GM12878 (cell line): ENCODE results near the gene RBM15. TPM values are rescaled to one million over a fixed set of nuclear protein-coding genes. Genes with fewer than 3 reads are reported as not detected.

Experiments
- ATAC-seq: fragments of 200-7000 bp; cut with Tn5 transposase; 3 replicates; pipeline ENCODE4 v1.9.1; 2020; ENCODE audit warnings: mild to moderate bottlenecking, moderate library complexity
- BruUV-seq: library from RNA; stranded (reverse); fragments of 400-500 nt; replicated peaks from 2 replicates; lab custom pipeline; 2021; lab: Mats Ljungman, UMichigan
- CTCF ChIA-PET: fragments of 300-600 bp; sonication (Branson Sonifier 250); formaldehyde crosslinking; extraction: SDS; loops from one replicate; lab custom pipeline; 2021; ENCODE audit warnings: inconsistent platforms; lab: Yijun Ruan, JAX
- POLR2A ChIA-PET: fragments of 350-600 bp; formaldehyde crosslinking; extraction: SDS; loops from one replicate; lab custom pipeline; 2021; ENCODE audit warnings: inconsistent platforms; lab: Charles Lee
- RAD21 ChIA-PET: fragments of 300-600 bp; sonication (Branson Sonifier 250); formaldehyde crosslinking; loops from one replicate; lab custom pipeline; 2023; ENCODE audit warnings: antibody characterized with exemption; ENCODE audit not compliant: unreplicated experiment; lab: Charles Lee
- SMC1A ChIA-PET: fragments of 300-600 bp; sonication (Branson Sonifier 250); formaldehyde crosslinking; loops from one replicate; lab custom pipeline; 2023; ENCODE audit not compliant: unreplicated experiment, uncharacterized antibody; lab: Charles Lee
- DNase-seq: peaks from one replicate; pipeline ENCODE4 v3.0.0-alpha.2; 2011; ENCODE audit warnings: low read depth, low spot score
- FAIRE-seq: peaks from 3 replicates; lab custom pipeline; 2011; peaks lifted over from hg19 to GRCh38; lab: Jason Lieb, UNC
- H2AFZ ChIP-seq: 2 replicates; pipeline ENCODE4 v1.6.0; 2011; ENCODE audit warnings: low read depth, low read length, control low read depth; ENCODE audit not compliant: control insufficient read depth
- H3K27ac ChIP-seq: 2 replicates; pipeline ENCODE4 v1.5.1; 2011; ENCODE audit warnings: control low read depth; ENCODE audit not compliant: control insufficient read depth, insufficient read depth
- H3K27me3 ChIP-seq, 2 experiments: replicated peaks in 1 of 2; 2 replicates each; pipeline versions ENCODE4 v1.6.0 to v1.6.1; 2011; ENCODE audit warnings: low read length in 1 of 2; ENCODE audit not compliant: control insufficient read depth in 2 of 2, insufficient read depth in 2 of 2
- H3K36me3 ChIP-seq, 2 experiments: 2 replicates each; pipeline ENCODE4 v1.5.1; 2011; ENCODE audit warnings: low read length in 1 of 2; ENCODE audit not compliant: control insufficient read depth in 2 of 2, insufficient read depth in 2 of 2
- H3K4me1 ChIP-seq: 2 replicates; pipeline ENCODE4 v1.6.1; 2011; ENCODE audit warnings: mild to moderate bottlenecking, low read length, moderate library complexity, mixed read lengths; ENCODE audit not compliant: control insufficient read depth, insufficient read depth
- H3K4me2 ChIP-seq: 2 replicates; pipeline ENCODE4 v1.6.0; 2011; ENCODE audit warnings: control low read depth; ENCODE audit not compliant: control insufficient read depth, insufficient read depth
- H3K4me3 ChIP-seq: fragments of 200-600 bp; sonication (generic); 2 replicates; pipeline ENCODE4 v1.5.1; 2016
- H3K79me2 ChIP-seq: 2 replicates; pipeline ENCODE4 v1.6.0; 2011; ENCODE audit warnings: low read length; ENCODE audit not compliant: control insufficient read depth, insufficient read depth
- H3K9ac ChIP-seq: 2 replicates; pipeline ENCODE4 v1.8.0; 2011; ENCODE audit warnings: low read length, control low read depth, mixed read lengths; ENCODE audit not compliant: control insufficient read depth, insufficient read depth
- H3K9me3 ChIP-seq: replicated peaks from 3 replicates; pipeline ENCODE4 v1.5.1; 2011; ENCODE audit warnings: mild to moderate bottlenecking, low read length; ENCODE audit not compliant: control insufficient read depth, insufficient read depth
- H4K20me1 ChIP-seq: 2 replicates; pipeline ENCODE4 v1.6.0; 2011; ENCODE audit not compliant: control insufficient read depth, insufficient read depth
- BMI1 ChIP-seq: fragments of 450-650 bp; IDR thresholded peaks from 2 replicates; pipeline ENCODE4 v1.6.1; 2016; ENCODE audit warnings: mild to moderate bottlenecking, moderate library complexity, borderline replicate concordance
- CEBPB ChIP-seq, 2 experiments: fragments of 150-350 bp in 1 of 2; IDR thresholded peaks; 2 replicates each; pipeline ENCODE4 v1.6.1; 2012 to 2014; ENCODE audit warnings: low read depth in 2 of 2, low read length in 2 of 2, borderline replicate concordance in 1 of 2, inconsistent platforms in 1 of 2
- ESRRA ChIP-seq: IDR thresholded peaks from 2 replicates; pipeline ENCODE4 v1.6.1; 2012; ENCODE audit warnings: mild to moderate bottlenecking, low read length, improper control_type of control experiment
- ETV6 ChIP-seq, 2 experiments: fragments of 450-650 bp in 1 of 2; IDR thresholded peaks in 1 of 2; conservative IDR thresholded peaks in 1 of 2; 2 replicates each; pipeline ENCODE4 v1.6.1; 2014; ENCODE audit warnings: antibody characterized with exemption in 1 of 2, borderline replicate concordance in 1 of 2, low read depth in 1 of 2, mild to moderate bottlenecking in 1 of 2, moderate library complexity in 1 of 2
- FOS ChIP-seq: IDR thresholded peaks from 3 replicates; pipeline ENCODE4 v1.6.1; 2011; ENCODE audit warnings: borderline replicate concordance; ENCODE audit not compliant: insufficient read length; ENCODE audit errors: extremely low read depth
- MEF2A ChIP-seq: IDR thresholded peaks from 2 replicates; pipeline ENCODE4 v1.6.1; 2011; ENCODE audit warnings: low read depth, mild to moderate bottlenecking, low read length, moderate library complexity; ENCODE audit not compliant: insufficient read depth
- MTA2 ChIP-seq: fragments of 450-650 bp; IDR thresholded peaks from 2 replicates; pipeline ENCODE4 v1.6.1; 2016; ENCODE audit warnings: low read depth, mild to moderate bottlenecking, moderate library complexity
- NFIC ChIP-seq: IDR thresholded peaks from 2 replicates; pipeline ENCODE4 v1.6.1; 2012; ENCODE audit warnings: low read depth, mild to moderate bottlenecking, inconsistent platforms, low read length, moderate library complexity
- NR2C1 ChIP-seq: fragments of 450-650 bp; IDR thresholded peaks from 2 replicates; pipeline ENCODE4 v1.6.1; 2017; ENCODE audit warnings: antibody characterized with exemption, mild to moderate bottlenecking, moderate library complexity
- PML ChIP-seq: IDR thresholded peaks from 2 replicates; pipeline ENCODE4 v1.6.1; 2012; ENCODE audit warnings: low read length, inconsistent platforms
- RUNX3 ChIP-seq: IDR thresholded peaks from 2 replicates; pipeline ENCODE4 v1.6.1; 2012; ENCODE audit warnings: low read length, inconsistent platforms
- SPI1 ChIP-seq: IDR thresholded peaks from 2 replicates; pipeline ENCODE4 v1.6.1; 2011; ENCODE audit warnings: low read depth, mild to moderate bottlenecking, low read length, moderate library complexity, borderline replicate concordance; ENCODE audit not compliant: insufficient read depth
- TCF7 ChIP-seq: IDR thresholded peaks from 2 replicates; pipeline ENCODE4 v1.6.1; 2014; ENCODE audit warnings: antibody characterized with exemption, borderline replicate concordance
- WGBS: methylation state at CpG from one replicate; pipeline ENCODE4 v1.1.6; 2016; ENCODE audit warnings: low lambda C conversion rate; ENCODE audit not compliant: insufficient replicate concordance, insufficient coverage; ENCODE audit errors: missing lambda C conversion rate; 5-methylcytosine and 5-hydroxymethylcytosine counted together
- in situ Hi-C: fragments of 300-500 bp; cut with MboI; formaldehyde crosslinking; loops from 9 replicates; pipeline ENCODE4 v1.14.3; 2018; ENCODE audit warnings: mixed read lengths
- intact Hi-C: fragments of 100-400 bp; cut with micrococcal nuclease; formaldehyde crosslinking; loops from one replicate; pipeline ENCODE4 v1.14.2; 2022; ENCODE audit not compliant: unreplicated experiment
- polyA plus RNA-seq, 11 experiments: library from polyadenylated mRNA; depleted of rRNA in 4 of 11; unstranded in 6 of 11; stranded (reverse) in 5 of 11; fragments of >200 nt; fragmentation: Nextera tagmentation in 4 of 11; fragmentation: Illumina TruSeq in 1 of 11; extraction: Ambion mirVana in 4 of 11; extraction: Trizol in 1 of 11; gene quantifications; 1 replicate in 1 of 11; 2 replicates in 10 of 11; pipeline versions ENCODE4 v1.2.1 to v1.2.3, GENCODE V29; 2011 to 2016; ENCODE audit warnings: inconsistent platforms in 2 of 11, missing spikeins in 2 of 11, low read depth in 1 of 11
- total RNA-seq, 4 experiments: library from RNA; depleted of rRNA in 3 of 4; stranded (reverse); fragments of >200 nt in 3 of 4; fragmentation: Illumina TruSeq in 1 of 4; extraction: Trizol in 1 of 4; gene quantifications; 2 replicates each; pipeline versions ENCODE4 v1.2.1 to v1.2.3, GENCODE V29; 2013 to 2021
- TF ChIP-seq, protein P1 (sequence below): IDR thresholded peaks from 2 replicates; pipeline ENCODE4 v1.6.1; 2012; ENCODE audit warnings: low read length, inconsistent platforms
- TF ChIP-seq, protein P2 (sequence below): IDR thresholded peaks from 2 replicates; pipeline ENCODE4 v1.6.1; 2011; ENCODE audit warnings: low read depth, mild to moderate bottlenecking, low read length, moderate library complexity, borderline replicate concordance; ENCODE audit errors: extremely low read depth
- TF ChIP-seq, protein P3 (sequence below): fragments of 450-650 bp; IDR thresholded peaks from 2 replicates; pipeline ENCODE4 v1.6.1; 2016; ENCODE audit warnings: mild to moderate bottlenecking
- TF ChIP-seq, protein P4 (sequence below): IDR thresholded peaks from 2 replicates; pipeline ENCODE4 v1.6.1; 2011; ENCODE audit warnings: borderline replicate concordance, low read depth, mild to moderate bottlenecking, moderate library complexity, mixed read lengths, low read length; ENCODE audit not compliant: insufficient read depth; ENCODE audit errors: extremely low read length

The RBM15 gene
- total and polyA plus RNA-seq, 10 of the 15 experiments (the other 5 are each of a cell fraction or from before 2014, with no cell fraction given): 3.1 to 63.2 (median 26.7) TPM

DNA sequence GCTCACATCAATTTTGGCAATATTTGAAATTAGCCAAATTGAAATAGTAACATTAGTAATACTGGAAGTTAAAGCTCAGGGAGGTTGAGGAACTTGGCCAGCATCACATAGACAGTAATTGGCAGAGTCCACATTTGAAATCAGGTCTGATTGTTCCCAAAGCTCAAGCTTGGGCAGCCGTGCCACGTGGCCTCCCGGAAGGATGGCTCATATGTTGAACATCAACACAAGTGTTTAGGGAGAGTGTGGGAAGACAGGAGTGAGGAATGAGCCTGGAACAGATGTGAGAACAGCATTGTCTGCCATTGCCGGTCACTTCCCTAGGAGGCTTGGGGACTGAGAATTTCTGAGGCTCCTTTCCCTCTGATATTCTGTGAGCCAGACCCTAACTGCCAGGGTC lies 40.2 kb upstream of the RBM15 start:
- Histone ChIP-seq H3K27ac (no peak overlapping the region), H3K4me2 (no peak overlapping the region), H4K20me1 (no peaks in the 10 kb centered on the region), H3K9ac (no peak overlapping the region), H3K4me3 (no peak overlapping the region), H3K79me2 (no peaks in the 10 kb centered on the region), H3K4me1 (no peaks in the 10 kb centered on the region), H3K9me3 (no peaks in the 10 kb centered on the region), H2AFZ (no peak overlapping the region), H3K36me3 (no peaks in the 10 kb centered on the region), H3K27me3 (no peaks in the 10 kb centered on the region)
- TF ChIP-seq, protein P1, sequence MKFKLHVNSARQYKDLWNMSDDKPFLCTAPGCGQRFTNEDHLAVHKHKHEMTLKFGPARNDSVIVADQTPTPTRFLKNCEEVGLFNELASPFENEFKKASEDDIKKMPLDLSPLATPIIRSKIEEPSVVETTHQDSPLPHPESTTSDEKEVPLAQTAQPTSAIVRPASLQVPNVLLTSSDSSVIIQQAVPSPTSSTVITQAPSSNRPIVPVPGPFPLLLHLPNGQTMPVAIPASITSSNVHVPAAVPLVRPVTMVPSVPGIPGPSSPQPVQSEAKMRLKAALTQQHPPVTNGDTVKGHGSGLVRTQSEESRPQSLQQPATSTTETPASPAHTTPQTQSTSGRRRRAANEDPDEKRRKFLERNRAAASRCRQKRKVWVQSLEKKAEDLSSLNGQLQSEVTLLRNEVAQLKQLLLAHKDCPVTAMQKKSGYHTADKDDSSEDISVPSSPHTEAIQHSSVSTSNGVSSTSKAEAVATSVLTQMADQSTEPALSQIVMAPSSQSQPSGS: no peak
- no peak for TF ChIP-seq TCF7
- TF ChIP-seq ESRRA: no peak
- no peak for TF ChIP-seq SPI1
- no peak for TF ChIP-seq FOS
- no peak for TF ChIP-seq NFIC
- no peak for TF ChIP-seq PML
- TF ChIP-seq, protein P2, sequence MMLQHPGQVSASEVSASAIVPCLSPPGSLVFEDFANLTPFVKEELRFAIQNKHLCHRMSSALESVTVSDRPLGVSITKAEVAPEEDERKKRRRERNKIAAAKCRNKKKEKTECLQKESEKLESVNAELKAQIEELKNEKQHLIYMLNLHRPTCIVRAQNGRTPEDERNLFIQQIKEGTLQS: no peak
- no peak for TF ChIP-seq RUNX3
- TF ChIP-seq MEF2A: no peak
- no peak for TF ChIP-seq BMI1
- no peak for TF ChIP-seq ETV6 (conservative IDR thresholded peaks at IDR 0.05 in 1 of 2, IDR thresholded peaks at IDR 0.05 in 1 of 2; ENCODE audit: borderline replicate concordance in 1 of 2, low read depth in 1 of 2)
- TF ChIP-seq MTA2: no peak
- TF ChIP-seq NR2C1: no peak
- TF ChIP-seq, protein P3, sequence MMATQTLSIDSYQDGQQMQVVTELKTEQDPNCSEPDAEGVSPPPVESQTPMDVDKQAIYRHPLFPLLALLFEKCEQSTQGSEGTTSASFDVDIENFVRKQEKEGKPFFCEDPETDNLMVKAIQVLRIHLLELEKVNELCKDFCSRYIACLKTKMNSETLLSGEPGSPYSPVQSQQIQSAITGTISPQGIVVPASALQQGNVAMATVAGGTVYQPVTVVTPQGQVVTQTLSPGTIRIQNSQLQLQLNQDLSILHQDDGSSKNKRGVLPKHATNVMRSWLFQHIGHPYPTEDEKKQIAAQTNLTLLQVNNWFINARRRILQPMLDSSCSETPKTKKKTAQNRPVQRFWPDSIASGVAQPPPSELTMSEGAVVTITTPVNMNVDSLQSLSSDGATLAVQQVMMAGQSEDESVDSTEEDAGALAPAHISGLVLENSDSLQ: no peak
- TF ChIP-seq CEBPB (IDR thresholded peaks at IDR 0.05; ENCODE audit: borderline replicate concordance in 1 of 2, low read depth in 2 of 2, low read length in 2 of 2): no peak
- TF ChIP-seq, protein P4, sequence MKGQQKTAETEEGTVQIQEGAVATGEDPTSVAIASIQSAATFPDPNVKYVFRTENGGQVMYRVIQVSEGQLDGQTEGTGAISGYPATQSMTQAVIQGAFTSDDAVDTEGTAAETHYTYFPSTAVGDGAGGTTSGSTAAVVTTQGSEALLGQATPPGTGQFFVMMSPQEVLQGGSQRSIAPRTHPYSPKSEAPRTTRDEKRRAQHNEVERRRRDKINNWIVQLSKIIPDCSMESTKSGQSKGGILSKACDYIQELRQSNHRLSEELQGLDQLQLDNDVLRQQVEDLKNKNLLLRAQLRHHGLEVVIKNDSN: no peak
- WGBS: 59% methylated on average over 3 of the region's 4 CpGs
- no TSS peak for BruUV-seq
- no peak for FAIRE-seq
- in situ Hi-C loops (no loop called here), intact Hi-C loops (no loop called here)
- ChIA-PET POLR2A (interaction anchor here (1.1 kb wide), 1 partner anchor 13 kb away, joined by 4 read pairs; no protein-coding TSS in a partner anchor), SMC1A (interaction anchor here (0.7 to 1.4 kb wide), 4 partner anchors 18 to 90 kb away, joined by 3 to 4 read pairs (median 3); no protein-coding TSS in a partner anchor), RAD21 (interaction anchor here (0.7 to 1.6 kb wide), 3 partner anchors 14 to 97 kb away, joined by 3 to 4 read pairs (median 4); no protein-coding TSS in a partner anchor), CTCF (interaction anchor here (0.6 to 1.9 kb wide), 4 partner anchors 16 to 1383 kb away, joined by 3 to 6 read pairs (median 3); no protein-coding TSS in a partner anchor)
- DNase-seq: no peak
- no peak for ATAC-seq
